ENCODE results near the gene FBXL7. TPM values are rescaled to one million over a fixed set of nuclear protein-coding genes. Genes with fewer than 3 reads are reported as not detected.

Gene FBXL7
- total RNA-seq, 1 experiment from 2014 or later = not detected

- H3K27me3 ChIP-seq (ENCODE audit: control insufficient read depth, insufficient read depth, low read length) = no peaks in the 10 kb centered on the region
- H3K4me1 ChIP-seq (ENCODE audit: control insufficient read depth, insufficient read depth, low read length) = no peaks in the 10 kb centered on the region
- TF ChIP-seq CTCF (IDR thresholded peaks at IDR 0.05) (no peak), SIN3A (IDR thresholded peaks at IDR 0.05; ENCODE audit: borderline replicate concordance, insufficient read depth, low read depth, low read length) (no peak), POLR2AphosphoS5 (IDR thresholded peaks at IDR 0.05; ENCODE audit: low read depth, low read length) (no peak), REST (IDR thresholded peaks at IDR 0.05; ENCODE audit: insufficient read depth in 1 of 2, low read depth in 2 of 2, low read length in 1 of 2) (no peak), TCF7L2 (IDR thresholded peaks at IDR 0.05; ENCODE audit: low read depth, low read length) (no peak)
- no peaks in the 10 kb centered on the region for H3K36me3 ChIP-seq (ENCODE audit: control insufficient read depth, insufficient read depth, low read length)
- no TSS peak for BruUV-seq (replicated peaks)
- no peaks in the 10 kb centered on the region for H3K9me3 ChIP-seq (ENCODE audit: control insufficient read depth, insufficient read depth, low read depth, low read length)
- DNase-seq (ENCODE audit: low read depth, low spot score) = no peak
- ChIA-PET POLR2A (no interaction called here), CTCF (no interaction called here)
- no peak overlapping the region for H3K27ac ChIP-seq (ENCODE audit: low read length)
- in situ Hi-C loops (cut with HindIII; ENCODE audit: low pct_unique_long_range_greater_than_20kb, low sequenced_read_pairs) (no loop called here), intact Hi-C loops (cut with micrococcal nuclease; ENCODE audit: unreplicated experiment) (no loop called here)
- H3K4me3 ChIP-seq (ENCODE audit: low read depth in 2 of 2, low read length in 2 of 2) = no peak overlapping the region
- no peak for ATAC-seq
These were observed 183.4 kb downstream of the FBXL7 start for GRCh38 chr5:15683332-15683731.

- CTCF ChIA-PET = no interaction called here
- Histone ChIP-seq H3K4me1 (ENCODE audit: control insufficient read depth, insufficient read depth, low read length) (no peaks in the 10 kb centered on the region), H3K36me3 (ENCODE audit: control insufficient read depth, insufficient read depth, low read length) (no peaks in the 10 kb centered on the region), H3K27ac (ENCODE audit: low read length) (no peak overlapping the region), H3K4me3 (ENCODE audit: low read depth in 2 of 2, low read length in 2 of 2) (no peak overlapping the region), H3K27me3 (ENCODE audit: control insufficient read depth, insufficient read depth, low read length) (no peaks in the 10 kb centered on the region), H3K9me3 (ENCODE audit: control insufficient read depth, insufficient read depth, low read depth, low read length) (no peaks in the 10 kb centered on the region)
- ATAC-seq (no peak), DNase-seq (ENCODE audit: low read depth, low spot score) (no peak)
- in situ Hi-C loops (cut with HindIII; ENCODE audit: low pct_unique_long_range_greater_than_20kb, low sequenced_read_pairs) (no loop called here), intact Hi-C loops (cut with micrococcal nuclease; ENCODE audit: unreplicated experiment) (no loop called here)
- TF ChIP-seq CTCF (IDR thresholded peaks at IDR 0.05) = no peak
- no peak for TF ChIP-seq POLR2AphosphoS5 (IDR thresholded peaks at IDR 0.05; ENCODE audit: low read depth, low read length)
- no peak for TF ChIP-seq REST (IDR thresholded peaks at IDR 0.05; ENCODE audit: insufficient read depth in 1 of 2, low read depth in 2 of 2, low read length in 1 of 2)
- no peak for TF ChIP-seq TCF7L2 (IDR thresholded peaks at IDR 0.05; ENCODE audit: low read depth, low read length)
- no peak for TF ChIP-seq SIN3A (IDR thresholded peaks at IDR 0.05; ENCODE audit: borderline replicate concordance, insufficient read depth, low read depth, low read length)
- no TSS peak for BruUV-seq (replicated peaks)
- POLR2A ChIA-PET = no interaction called here
These were observed 187.4 kb downstream of the FBXL7 start for GRCh38 chr5:15687401-15687800.

Measured in Panc1 (cell line).